Type B pancreatic cell (in vitro differentiated cells): ENCODE data around the gene RALGPS1. TPM values are rescaled to one million over a fixed set of nuclear protein-coding genes. Genes with fewer than 3 reads are reported as not detected.

Experiments used
- DNase-seq: peaks from one replicate; pipeline ENCODE4 v3.0.0; 2021; ENCODE audit warnings: mixed read lengths; ENCODE audit not compliant: unreplicated experiment; ENCODE audit errors: extremely low spot score
- H3K27ac Mint-ChIP-seq: 2 replicates; pipeline ENCODE4 v1.8.0; 2021; ENCODE audit warnings: mild to moderate bottlenecking, mixed read lengths
- H3K27me3 Mint-ChIP-seq: 2 replicates; pipeline ENCODE4 v1.8.0; 2021; ENCODE audit warnings: mixed read lengths
- H3K36me3 Mint-ChIP-seq: 2 replicates; pipeline ENCODE4 v1.8.0; 2021; ENCODE audit warnings: mixed read lengths
- H3K4me1 Mint-ChIP-seq: one replicate; pipeline ENCODE4 v1.8.0; 2021; ENCODE audit warnings: mixed read lengths; ENCODE audit not compliant: unreplicated experiment
- H3K4me3 Mint-ChIP-seq: 2 replicates; pipeline ENCODE4 v1.8.0; 2021; ENCODE audit warnings: mild to moderate bottlenecking, mixed read lengths
- H3K9me3 Mint-ChIP-seq: 2 replicates; pipeline ENCODE4 v1.8.0; 2021; ENCODE audit warnings: mixed read lengths
- total RNA-seq: library from RNA; stranded (reverse); gene quantifications from 2 replicates; pipeline ENCODE4 v1.2.1, GENCODE V29; 2021; ENCODE audit warnings: low replicate concordance
- TF ChIP-seq, protein P1 (sequence below): fragments of 200-600 bp; sonication (generic); conservative IDR thresholded peaks from 2 replicates; pipeline ENCODE4 v1.5.0; 2021; ENCODE audit warnings: antibody characterized with exemption, mild to moderate bottlenecking

Gene RALGPS1
- total RNA-seq, 1 donor from 2014 or later, result 16.7 TPM

DNA sequence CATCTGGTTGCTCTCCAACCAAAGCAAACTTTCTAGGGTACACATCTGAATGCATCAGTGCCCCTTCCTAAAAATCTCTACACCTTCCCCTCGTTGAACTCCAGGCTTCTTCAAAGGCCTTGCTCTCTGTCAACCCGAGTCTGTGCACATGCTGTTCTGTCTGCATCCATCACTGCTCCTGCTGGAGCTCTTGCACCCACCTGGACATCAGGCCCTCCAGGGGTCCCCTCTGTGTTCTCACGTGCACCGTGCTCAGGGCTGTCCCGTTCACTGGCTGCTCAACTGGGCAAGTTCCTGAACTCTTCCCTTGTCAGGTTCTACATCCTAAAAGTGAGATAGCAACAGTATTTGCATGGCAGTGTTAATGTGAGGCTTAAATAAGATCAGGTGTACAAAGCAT, 270.6 kb downstream of the RALGPS1 start:
- H3K9me3 Mint-ChIP-seq, result no peaks in the 10 kb centered on the region
- H3K27me3 Mint-ChIP-seq, result no peaks in the 10 kb centered on the region
- no peak overlapping the region for H3K4me3 Mint-ChIP-seq
- no peaks in the 10 kb centered on the region for H3K36me3 Mint-ChIP-seq
- H3K27ac Mint-ChIP-seq, result no peak overlapping the region
- peaks cover 27% of the 10 kb centered on the region for H3K4me1 Mint-ChIP-seq
- TF ChIP-seq, protein P1, sequence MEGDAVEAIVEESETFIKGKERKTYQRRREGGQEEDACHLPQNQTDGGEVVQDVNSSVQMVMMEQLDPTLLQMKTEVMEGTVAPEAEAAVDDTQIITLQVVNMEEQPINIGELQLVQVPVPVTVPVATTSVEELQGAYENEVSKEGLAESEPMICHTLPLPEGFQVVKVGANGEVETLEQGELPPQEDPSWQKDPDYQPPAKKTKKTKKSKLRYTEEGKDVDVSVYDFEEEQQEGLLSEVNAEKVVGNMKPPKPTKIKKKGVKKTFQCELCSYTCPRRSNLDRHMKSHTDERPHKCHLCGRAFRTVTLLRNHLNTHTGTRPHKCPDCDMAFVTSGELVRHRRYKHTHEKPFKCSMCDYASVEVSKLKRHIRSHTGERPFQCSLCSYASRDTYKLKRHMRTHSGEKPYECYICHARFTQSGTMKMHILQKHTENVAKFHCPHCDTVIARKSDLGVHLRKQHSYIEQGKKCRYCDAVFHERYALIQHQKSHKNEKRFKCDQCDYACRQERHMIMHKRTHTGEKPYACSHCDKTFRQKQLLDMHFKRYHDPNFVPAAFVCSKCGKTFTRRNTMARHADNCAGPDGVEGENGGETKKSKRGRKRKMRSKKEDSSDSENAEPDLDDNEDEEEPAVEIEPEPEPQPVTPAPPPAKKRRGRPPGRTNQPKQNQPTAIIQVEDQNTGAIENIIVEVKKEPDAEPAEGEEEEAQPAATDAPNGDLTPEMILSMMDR, result no peak
- no peak for DNase-seq

DNA sequence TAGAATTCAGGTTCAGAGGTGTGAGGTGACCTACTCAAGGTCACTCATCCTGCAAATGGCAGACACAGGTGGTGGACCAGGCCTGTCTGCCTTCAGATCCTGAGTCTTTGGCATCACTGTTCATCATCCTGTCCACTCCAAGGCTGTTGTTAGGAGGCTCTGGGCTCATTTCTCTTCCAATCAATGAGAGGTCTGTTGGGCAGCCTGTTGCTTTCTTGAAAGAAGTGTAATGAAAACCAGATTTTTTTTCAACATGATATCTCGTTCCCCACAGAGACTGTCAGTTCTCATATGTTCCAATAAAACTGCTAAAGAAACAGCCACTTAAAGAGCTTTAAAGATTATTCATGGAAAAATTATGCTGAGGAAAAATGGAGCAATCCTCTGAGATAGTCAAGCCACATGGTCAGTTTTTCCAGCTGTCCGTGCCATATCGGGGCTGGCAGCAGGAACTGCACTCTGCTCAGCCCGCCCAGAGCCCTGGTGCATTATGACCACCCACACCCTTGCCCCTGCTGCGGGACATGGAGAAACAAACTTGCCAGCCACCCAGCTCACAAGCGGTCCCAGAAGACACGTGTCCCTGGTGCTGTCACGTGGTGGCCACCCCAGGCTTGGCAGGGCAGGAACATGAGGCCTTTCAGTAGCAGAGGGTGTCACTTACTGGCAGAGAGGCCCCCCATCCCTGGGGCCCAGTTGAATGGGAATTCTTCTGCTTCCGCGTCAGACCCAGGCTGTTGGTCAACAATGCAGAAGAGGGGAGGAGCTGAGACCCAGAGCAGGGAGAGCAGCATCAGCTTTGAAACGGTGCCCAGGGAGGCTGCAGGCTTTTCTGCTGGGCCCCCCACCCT, 271.6 kb downstream of the RALGPS1 start:
- H3K4me1 Mint-ChIP-seq, result peaks cover 27% of the 10 kb centered on the region
- H3K9me3 Mint-ChIP-seq, result no peaks in the 10 kb centered on the region
- no peaks in the 10 kb centered on the region for H3K27me3 Mint-ChIP-seq
- TF ChIP-seq, protein P1, result no peak
- DNase-seq, result no peak
- peak overlapping the region; percentile 59 for H3K27ac Mint-ChIP-seq
- peak overlapping the region; percentile 3 for H3K4me3 Mint-ChIP-seq
- no peaks in the 10 kb centered on the region for H3K36me3 Mint-ChIP-seq

DNA sequence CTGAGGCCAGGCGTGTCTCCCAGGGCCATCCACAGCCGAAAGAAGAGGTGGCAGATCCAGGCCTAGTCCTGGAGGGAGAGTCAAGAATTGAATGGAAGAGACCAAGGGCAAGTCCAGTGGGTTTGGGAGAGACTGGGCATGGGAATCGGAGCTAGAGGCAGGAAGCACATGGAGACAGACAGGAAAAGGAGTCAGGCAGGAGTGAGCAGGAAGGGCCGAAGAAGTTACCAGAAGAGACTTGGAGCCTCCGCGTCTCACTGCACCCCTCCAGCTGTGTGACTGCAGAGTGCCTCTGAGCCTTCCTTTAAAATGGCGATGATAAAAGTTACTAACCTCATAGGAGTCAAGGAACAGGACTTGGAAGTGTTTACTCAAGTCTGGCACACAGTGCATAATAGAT, 272.2 kb downstream of the RALGPS1 start:
- Mint-ChIP-seq H3K4me3 (peak overlapping the region; percentile 3), H3K9me3 (no peaks in the 10 kb centered on the region), H3K36me3 (no peaks in the 10 kb centered on the region), H3K4me1 (peaks cover 28% of the 10 kb centered on the region), H3K27ac (peak overlapping the region; percentile 59), H3K27me3 (no peaks in the 10 kb centered on the region)
- TF ChIP-seq, protein P1, result no peak
- DNase-seq, result no peak

DNA sequence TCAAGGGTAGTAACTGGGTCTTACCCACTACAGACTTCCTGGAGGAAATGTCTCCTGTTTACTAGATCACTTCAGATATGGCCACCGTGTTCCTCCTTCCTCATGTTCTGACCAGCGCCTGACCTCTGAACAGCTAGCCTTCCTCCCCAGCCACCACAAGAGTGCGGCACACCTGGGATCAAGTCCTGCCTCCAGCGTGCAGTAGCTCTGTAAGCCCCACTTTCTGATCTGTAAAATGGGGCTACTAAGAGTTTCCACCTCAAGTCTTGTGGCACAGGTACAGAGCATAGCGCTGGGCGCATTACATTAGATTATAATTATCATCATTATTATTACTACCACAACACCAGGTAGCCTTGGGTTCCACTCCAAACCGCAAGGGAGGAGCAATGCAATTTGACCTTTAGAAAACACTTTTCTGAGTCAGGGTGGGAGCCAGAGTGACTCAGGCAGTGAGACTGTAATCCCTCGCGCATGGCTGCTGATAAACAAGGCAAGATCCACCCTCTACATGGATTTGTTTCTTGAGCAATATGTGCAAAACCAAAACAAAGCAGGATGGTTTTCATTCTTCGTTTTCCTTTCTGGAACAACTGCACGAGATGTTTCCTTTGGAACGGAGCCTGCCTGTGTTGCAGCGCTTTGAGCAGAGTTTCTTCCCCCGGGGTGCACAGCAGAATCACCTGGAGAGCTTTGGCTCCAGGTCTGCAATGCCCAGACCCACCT, 272.8 kb downstream of the RALGPS1 start:
- Mint-ChIP-seq H3K27me3 (no peaks in the 10 kb centered on the region), H3K4me1 (peaks cover 31% of the 10 kb centered on the region), H3K36me3 (no peaks in the 10 kb centered on the region), H3K4me3 (no peak overlapping the region), H3K27ac (peak overlapping the region; percentile 59), H3K9me3 (no peaks in the 10 kb centered on the region)
- TF ChIP-seq, protein P1, result no peak
- no peak for DNase-seq

DNA sequence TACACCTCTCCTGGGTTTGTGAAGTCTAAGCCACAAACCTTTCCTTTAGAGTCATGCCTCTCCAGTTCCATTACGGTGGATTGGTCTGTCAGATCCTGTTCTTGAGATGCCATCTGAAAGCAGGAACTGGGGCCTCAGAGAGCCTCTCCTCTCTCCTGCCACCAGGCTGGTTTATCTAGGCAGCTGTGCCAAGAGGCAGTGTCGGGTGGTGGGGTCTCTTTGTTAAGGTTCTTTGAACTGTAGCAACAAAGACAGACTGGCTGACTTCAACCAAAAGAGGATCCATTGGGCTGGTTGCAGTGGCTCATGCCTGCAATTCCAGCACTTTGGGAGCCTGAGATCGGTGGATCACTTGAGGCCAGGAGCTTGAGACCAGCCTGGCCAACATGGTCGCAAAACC, 273.8 kb downstream of the RALGPS1 start:
- Mint-ChIP-seq H3K4me3 (no peak overlapping the region), H3K9me3 (no peaks in the 10 kb centered on the region), H3K36me3 (no peaks in the 10 kb centered on the region), H3K27ac (no peak overlapping the region), H3K27me3 (no peaks in the 10 kb centered on the region), H3K4me1 (peaks cover 31% of the 10 kb centered on the region)
- TF ChIP-seq, protein P1, result no peak
- DNase-seq, result no peak
